ENCODE measurements around the gene PANX2. TPM values are rescaled to one million over a fixed set of nuclear protein-coding genes. Genes with fewer than 3 reads are reported as not detected.

PANX2 gene
- total and polyA plus RNA-seq, 9 of the 15 experiments (the other 6 are each of a cell fraction or from before 2014, with no cell fraction given): 0.01 to 3.9 (median 0.67) TPM; not detected in 1

GRCh38 chr22:50139843-50140415 is 30.6 kb upstream of the PANX2 start (continued):
- TF ChIP-seq SRSF9 (IDR thresholded peaks at IDR 0.05; ENCODE audit: borderline replicate concordance, low read depth, low read length) (no peak), CXXC5 (CRISPR knock-in tag; IDR thresholded peaks at IDR 0.05) (no peak), NR4A1 (CRISPR knock-in tag; IDR thresholded peaks at IDR 0.05) (no peak), NR4A1 (tag; IDR thresholded peaks at IDR 0.05) (no peak), NFE2 (IDR thresholded peaks at IDR 0.05; ENCODE audit: low read depth) (peak; percentile 89)

- Histone ChIP-seq H3K27me3 (ENCODE audit: control insufficient read depth in 2 of 2, insufficient read depth in 2 of 2, low read length in 2 of 2) (no peaks in the 10 kb centered on the region), H4K20me1 (replicated peaks; ENCODE audit: control insufficient read depth, insufficient read depth, low read length) (no peaks in the 10 kb centered on the region), H3K27ac (ENCODE audit: extremely low read depth, low read depth, low read length) (no peak overlapping the region), H3K9me1 (ENCODE audit: control insufficient read depth, insufficient read depth, low read length) (no peaks in the 10 kb centered on the region), H3K4me3 (no peak overlapping the region), H3K4me2 (ENCODE audit: insufficient read depth, low read length) (no peak overlapping the region), H3K4me1 (replicated peaks in 1 of 2; ENCODE audit: control insufficient read depth in 2 of 2, insufficient read depth in 2 of 2, low read length in 2 of 2) (peaks cover 9 to 11% of the 10 kb centered on the region in 2 experiments; a peak in 4 of 5 replicates), H2AFZ (ENCODE audit: low read depth, low read length) (no peak overlapping the region), H3K36me3 (ENCODE audit: control insufficient read depth, insufficient read depth, low read length) (no peaks in the 10 kb centered on the region), H3K9me3 (replicated peaks; ENCODE audit: control insufficient read depth, insufficient read depth, low read depth, low read length) (no peaks in the 10 kb centered on the region), H3K79me2 (ENCODE audit: control insufficient read depth, insufficient read depth, low read length) (no peaks in the 10 kb centered on the region), H3K9ac (ENCODE audit: insufficient read depth in 1 of 2, low read depth in 2 of 2, low read length in 2 of 2) (no peak overlapping the region)
- TF ChIP-seq CEBPG (CRISPR knock-in tag; IDR thresholded peaks at IDR 0.05): peak; percentile 46; the same call in 1 of the 2 replicates
- peak; percentile 59 to 63; a peak in 3 of 4 replicates for TF ChIP-seq CEBPG (tag; conservative IDR thresholded peaks at IDR 0.05 in 1 of 2, IDR thresholded peaks at IDR 0.05 in 1 of 2)
- no peak for TF ChIP-seq RB1 (IDR thresholded peaks at IDR 0.05; ENCODE audit: low read depth)
- TF ChIP-seq RFX7 (CRISPR knock-in tag; IDR thresholded peaks at IDR 0.05): no peak
- TF ChIP-seq CEBPB (tag; IDR thresholded peaks at IDR 0.05): peak; percentile 95
- no peak for TF ChIP-seq POLR2B (IDR thresholded peaks at IDR 0.05; ENCODE audit: low read depth, partially characterized antibody)
- no peak for TF ChIP-seq NUFIP1 (IDR thresholded peaks at IDR 0.05; ENCODE audit: partially characterized antibody)
- no peak for TF ChIP-seq GTF2B (IDR thresholded peaks at IDR 0.05; ENCODE audit: extremely low read depth, insufficient read length)
- no peak for TF ChIP-seq CTCFL (IDR thresholded peaks at IDR 0.05; ENCODE audit: borderline replicate concordance, insufficient read depth, low read depth, low read length, poor library complexity, severe bottlenecking)
- TF ChIP-seq ZNF76 (CRISPR knock-in tag; IDR thresholded peaks at IDR 0.05; ENCODE audit: borderline replicate concordance): no peak
- POLR2A ChIA-PET: interaction anchor here (1.5 kb wide), 1 partner anchor 22 kb away, joined by 3 read pairs; no protein-coding TSS in a partner anchor
- in situ Hi-C loops (cut with MboI) (loop anchor here (5.0 kb wide), 1 partner anchor 72 kb away; no protein-coding TSS in a partner anchor), intact Hi-C loops (cut with micrococcal nuclease) (loop anchor here (10.0 kb wide), 1 partner anchor 204 kb away; the partner anchor contains the start of gene PPP6R2)
- DNase-seq (ENCODE audit: extremely low read depth in 1 of 4, low spot score in 3 of 4): no peak
- CTCF ChIA-PET (ENCODE audit: low intra/inter-chr PET ratio): no interaction called here
- BruUV-seq (replicated peaks): no TSS peak
- no peak for ATAC-seq
- no peak for FAIRE-seq
- 14% methylated on average over 3 of the region's 3 CpGs for WGBS (ENCODE audit: insufficient coverage, low coverage, missing lambda C conversion rate)
Measured at GRCh38 chr22:50140615-50141014, 29.9 kb upstream of the PANX2 start.
